ENCODE data around the gene LEP. TPM values are rescaled to one million over a fixed set of nuclear protein-coding genes. Genes with fewer than 3 reads are reported as not detected.

LEP gene
- polyA plus RNA-seq, 5 donors, result 0.04 to 0.07 (median 0.06) TPM; not detected in 1

Other genes starting within 250 kb of the LEP start
- 10 to 100 TPM; 11.6 to 18.1 (median 13.4) TPM for gene LRRC4, start 209.8 kb upstream of the LEP start, polyA plus RNA-seq (ENCODE audit: insufficient read depth in 1 of 5, insufficient read length in 5 of 5, low replicate concordance in 1 of 5)
- gene RBM28, start 102.6 kb downstream of the LEP start, polyA plus RNA-seq (ENCODE audit: insufficient read depth in 1 of 5, insufficient read length in 5 of 5, low replicate concordance in 1 of 5), result 10 to 100 TPM; 44.5 to 59.4 (median 57.6) TPM
- gene PRRT4, start 120.4 kb downstream of the LEP start, polyA plus RNA-seq (ENCODE audit: insufficient read depth in 1 of 5, insufficient read length in 5 of 5, low replicate concordance in 1 of 5), result 1 to 10 TPM; 1.8 to 5.8 (median 2.9) TPM
- 10 to 100 TPM; 32.9 to 48.1 (median 37.4) TPM for gene IMPDH1, start 168.7 kb downstream of the LEP start, polyA plus RNA-seq (ENCODE audit: insufficient read depth in 1 of 5, insufficient read length in 5 of 5, low replicate concordance in 1 of 5)
- gene HILPDA, start 214.6 kb downstream of the LEP start, polyA plus RNA-seq (ENCODE audit: insufficient read depth in 1 of 5, insufficient read length in 5 of 5, low replicate concordance in 1 of 5), result 10 to 100 TPM; 26.6 to 34.8 (median 32.8) TPM
- gene METTL2B, start 235.5 kb downstream of the LEP start, polyA plus RNA-seq (ENCODE audit: insufficient read depth in 1 of 5, insufficient read length in 5 of 5, low replicate concordance in 1 of 5), result 10 to 100 TPM; 24.7 to 32.4 (median 28.4) TPM

All from right lung (tissue), 5 donors.